HG03571 (cell line): ENCODE results near the gene IGF2.
"Not testable (repeated sequence)": the region's sequence is repeated elsewhere in the genome, so short reads cannot be mapped to it uniquely, and the experiment has no call there.

ENCODE experiments used
- ATAC-seq: cut with Tn5 transposase; IDR thresholded peaks from one replicate; pipeline ENCODE4 v1.9.1; 2021; ENCODE audit not compliant: unreplicated experiment

IGF2 gene

DNA sequence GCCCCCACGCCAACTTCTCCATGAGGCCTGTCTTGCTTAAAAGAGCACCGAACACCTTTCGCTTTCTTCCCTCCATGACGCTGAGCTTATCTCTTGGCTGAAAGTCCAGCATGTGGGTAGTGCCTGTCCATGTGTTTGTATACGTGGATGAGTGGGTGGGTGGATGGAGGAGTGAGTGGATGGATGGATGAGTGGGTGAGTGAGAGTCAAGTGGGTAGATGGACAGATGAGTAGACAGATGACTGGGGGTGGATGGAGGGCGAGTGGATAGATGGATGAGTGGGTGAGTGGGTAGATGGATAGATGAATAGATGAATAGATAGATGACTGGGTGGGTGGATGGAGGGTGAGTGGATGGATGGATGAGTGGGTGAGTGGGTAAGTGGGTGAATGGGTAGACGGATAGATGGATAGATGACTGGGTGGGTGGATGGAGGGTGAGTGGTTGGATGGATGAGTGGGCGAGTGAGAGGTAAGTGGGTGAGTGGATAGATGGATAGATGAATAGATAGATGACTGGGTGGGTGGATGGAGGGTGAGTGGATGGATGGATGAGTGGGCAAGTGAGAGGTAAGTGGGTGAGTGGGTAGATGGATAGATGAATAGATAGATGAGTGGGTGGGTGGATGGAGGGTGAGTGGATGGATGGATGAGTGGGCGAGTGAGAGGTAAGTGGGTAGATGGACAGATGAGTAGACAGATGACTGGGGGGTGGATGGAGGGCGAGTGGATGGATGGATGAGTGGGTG lies 14.3 kb downstream of the IGF2 start:
- ATAC-seq = not testable (repeated sequence)

DNA sequence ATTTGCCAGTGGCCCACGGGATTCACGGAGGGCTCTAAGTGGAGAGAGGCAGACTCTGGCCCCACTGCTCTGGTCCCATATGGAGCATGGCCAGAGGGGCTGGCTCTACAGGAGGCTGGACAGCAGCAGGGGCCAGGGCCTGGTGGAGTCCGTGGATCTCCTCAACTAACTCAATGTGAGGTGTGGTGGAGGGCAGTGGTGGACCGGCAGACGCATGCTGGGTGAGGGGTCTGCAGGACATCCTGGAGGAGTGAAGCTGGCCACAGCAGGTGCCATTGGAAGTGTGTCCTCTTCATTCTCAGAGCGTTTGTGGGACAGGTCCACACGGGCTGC lies 15.6 kb downstream of the IGF2 start:
- no peak for ATAC-seq

DNA sequence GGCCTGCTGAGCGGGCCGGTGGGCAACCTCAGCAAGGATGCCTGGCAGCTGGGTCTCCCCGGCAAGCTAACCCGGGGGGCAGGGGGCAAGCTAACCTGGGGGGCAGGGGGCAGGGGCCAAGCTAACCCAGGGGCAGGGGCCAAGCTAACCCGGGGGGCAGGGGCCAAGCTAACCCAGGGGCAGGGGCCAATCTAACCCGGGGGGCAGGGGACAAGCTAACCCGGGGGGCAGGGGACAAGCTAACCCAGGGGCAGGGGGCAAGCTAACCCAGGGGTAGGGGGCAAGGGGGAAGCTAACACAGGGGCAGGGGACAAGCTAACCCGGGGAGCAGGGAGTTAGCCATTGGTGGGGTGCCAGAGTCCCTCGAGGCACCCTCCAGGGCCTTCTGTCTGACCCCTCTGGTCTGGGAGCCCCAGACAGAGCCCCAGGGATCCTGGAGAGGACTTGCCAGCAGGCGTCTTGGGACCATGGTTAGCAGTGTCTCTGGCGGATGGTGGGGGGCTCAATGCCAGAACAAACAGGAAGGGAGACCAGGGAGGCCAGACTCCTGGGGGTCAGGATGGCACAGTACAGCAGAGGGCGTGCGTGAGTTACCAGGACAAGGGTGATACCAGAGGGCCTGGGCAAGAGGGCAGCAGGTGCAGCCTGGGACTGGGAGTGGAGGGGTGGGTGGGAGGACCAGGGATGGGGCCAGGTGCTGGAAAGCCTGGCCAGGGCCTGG lies 16.1 kb downstream of the IGF2 start:
- no peak for ATAC-seq

DNA sequence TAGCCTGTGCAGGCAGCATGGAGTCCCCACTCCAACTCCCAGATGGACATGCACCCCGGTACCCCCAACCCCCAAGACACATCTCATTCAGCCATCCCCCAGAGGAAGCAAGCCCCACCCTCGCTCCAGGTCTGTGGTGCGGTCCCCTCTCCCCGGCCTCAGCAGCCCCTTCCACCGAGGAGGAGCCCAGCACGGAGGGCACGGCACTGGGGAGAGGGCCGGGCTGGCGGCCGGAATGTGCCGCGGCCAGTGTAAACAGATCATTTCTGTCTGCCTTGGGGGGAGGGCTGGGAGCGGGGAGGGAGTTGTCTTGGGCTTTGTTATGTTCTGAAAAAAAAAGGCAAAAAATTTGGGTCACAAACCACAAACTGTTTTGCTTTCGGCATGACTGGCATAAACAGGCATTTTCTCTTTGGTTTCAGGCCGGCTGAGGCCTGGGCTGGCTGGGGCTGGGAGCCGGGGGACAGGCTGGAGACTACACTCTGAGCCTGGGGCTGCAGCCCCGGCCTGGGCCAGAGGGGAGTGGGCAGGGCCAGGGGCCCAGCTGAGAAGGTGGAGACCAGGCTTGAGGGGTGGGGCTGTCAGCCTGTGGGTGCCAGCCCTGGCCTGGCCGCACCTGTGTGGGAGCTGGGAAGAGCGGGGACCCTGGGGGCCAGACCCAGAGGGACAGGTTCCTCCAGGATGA lies 16.8 kb downstream of the IGF2 start:
- ATAC-seq = no peak

DNA sequence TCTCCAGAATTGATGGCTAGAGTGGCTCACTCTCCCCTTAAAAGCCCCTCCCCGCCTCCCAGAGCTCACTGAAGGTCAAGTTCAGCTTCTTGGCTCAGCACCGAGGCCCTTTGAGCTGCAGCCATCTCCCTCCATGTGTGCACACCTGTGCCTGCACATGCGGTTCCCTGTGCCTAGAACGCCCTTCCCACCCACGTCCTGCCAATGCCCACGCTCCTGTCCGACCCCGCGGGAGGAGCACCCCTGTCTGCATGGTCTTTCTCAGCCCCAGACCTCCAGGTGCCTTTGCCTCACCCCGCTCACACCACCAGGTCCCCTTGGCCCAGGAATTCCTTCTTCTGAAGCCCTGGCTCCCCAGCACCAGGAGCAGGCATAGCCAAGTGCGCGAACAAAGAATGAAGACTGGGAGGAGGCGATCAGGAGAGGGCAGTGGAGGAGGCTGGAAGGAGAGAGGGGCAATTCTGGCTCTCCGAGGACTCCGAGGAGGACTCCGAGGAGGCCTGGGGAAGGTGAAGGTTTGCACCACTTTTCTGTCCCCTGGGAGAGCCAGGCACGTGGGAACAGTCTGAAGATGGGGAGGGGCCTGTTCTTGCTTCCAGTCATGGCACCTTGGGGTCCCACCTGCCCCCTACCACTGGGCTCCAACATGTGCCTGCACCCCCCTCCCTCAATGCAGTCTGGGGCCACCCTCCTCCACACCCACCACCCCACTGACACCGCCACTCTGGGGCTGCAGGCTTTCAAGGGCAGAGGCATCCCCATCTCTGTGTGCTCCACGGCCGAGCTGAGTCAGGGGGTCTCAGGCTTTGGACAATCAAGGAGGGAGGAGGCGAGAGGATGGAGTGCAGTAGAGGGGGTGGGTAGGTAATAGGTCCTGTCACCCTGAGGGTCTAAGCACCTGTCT lies 17.7 kb downstream of the IGF2 start:
- no peak for ATAC-seq

DNA sequence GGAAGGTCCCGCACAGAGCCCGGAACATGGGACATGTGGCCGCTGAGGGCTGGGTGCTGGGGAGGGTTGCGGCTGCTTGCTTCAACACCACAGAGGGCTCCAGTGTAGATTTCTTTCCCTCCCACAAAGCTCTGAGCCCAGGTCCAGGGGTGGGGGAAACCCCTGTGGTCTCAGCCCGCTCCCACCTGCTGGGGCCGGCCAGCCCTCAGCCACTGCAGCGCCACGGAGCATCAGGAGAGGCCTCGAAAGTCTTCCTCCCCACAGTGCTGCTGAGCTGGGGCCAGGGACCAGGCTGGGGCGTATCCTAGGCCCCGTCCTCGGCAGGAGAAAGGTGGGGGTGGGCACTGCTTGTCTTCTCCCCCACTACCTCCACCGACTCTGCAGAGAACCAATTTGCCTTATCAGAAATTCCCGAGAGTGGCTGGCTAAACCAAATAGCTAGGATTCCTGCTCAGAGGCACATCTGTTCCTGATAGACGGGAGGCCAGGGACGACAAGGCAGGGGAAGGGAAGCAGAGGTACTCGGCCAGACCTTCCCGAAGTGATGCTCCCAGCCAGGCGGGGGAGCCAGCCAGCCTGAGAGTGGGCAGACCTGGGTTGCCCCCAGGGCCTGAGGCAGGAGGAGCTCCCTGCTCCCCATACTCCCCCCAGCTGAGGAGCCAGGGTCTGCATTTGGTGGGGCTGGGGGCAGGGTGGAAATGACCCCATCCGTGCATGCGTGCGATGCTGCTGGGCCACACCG lies 18.7 kb downstream of the IGF2 start:
- no peak for ATAC-seq

DNA sequence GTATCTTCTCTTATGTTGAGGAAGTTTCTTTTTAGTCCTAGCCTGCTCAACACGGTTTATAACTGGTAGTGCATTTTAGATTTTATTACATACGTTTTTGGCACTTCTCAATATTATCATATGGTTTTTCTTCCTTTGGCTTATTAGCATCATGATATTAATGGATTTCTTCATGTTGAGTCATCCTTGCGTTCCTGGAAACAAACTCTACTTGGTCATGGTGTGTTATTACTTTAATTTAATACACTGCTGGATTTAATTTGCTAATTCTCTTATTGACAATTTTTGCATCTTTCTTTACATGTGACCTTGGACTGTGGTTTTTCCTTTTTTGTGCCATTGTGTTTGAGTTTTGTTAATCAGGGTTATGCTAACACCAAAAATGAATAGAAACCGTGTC lies 20.5 kb downstream of the IGF2 start:
- ATAC-seq = no peak

DNA sequence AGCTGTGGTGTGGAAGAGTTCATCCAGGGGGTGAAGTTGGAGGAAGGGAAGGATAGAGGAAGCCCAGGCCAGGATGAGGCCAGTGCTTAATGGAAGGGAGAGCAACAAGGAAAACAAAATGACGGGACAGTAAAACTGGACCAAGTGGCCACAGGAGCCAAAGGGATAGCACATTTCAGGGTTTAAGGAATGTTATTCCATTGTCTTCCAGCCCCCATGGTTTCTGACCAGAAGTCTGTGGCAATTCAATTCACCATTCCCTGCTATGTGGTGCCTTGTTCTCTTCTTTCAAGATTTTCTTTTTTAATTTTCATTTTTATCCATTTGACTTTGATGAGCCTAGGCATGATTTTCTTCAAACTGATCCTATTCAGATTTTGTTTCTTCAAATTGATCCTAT lies 22.5 kb downstream of the IGF2 start:
- ATAC-seq = no peak

DNA sequence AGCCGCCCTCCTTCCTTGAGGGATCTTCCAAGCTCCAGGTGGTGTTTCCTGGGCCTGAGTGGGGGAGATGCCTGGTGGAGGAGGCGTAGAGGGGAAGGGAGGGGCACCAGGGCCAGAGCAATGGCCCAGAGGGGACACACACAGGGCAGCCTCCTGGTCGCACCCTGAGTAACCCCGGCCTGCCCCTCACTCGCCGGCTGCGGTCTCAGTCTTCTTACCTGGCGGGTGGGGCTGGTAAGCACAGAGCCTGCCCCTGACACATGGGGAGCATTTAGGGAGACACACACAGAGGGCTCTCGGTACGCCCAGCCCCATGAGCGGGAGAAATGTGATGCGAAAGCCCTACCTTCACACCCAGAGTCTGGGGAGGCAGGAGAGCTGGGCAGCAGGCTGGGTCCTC lies 23.9 kb downstream of the IGF2 start:
- no peak for ATAC-seq

DNA sequence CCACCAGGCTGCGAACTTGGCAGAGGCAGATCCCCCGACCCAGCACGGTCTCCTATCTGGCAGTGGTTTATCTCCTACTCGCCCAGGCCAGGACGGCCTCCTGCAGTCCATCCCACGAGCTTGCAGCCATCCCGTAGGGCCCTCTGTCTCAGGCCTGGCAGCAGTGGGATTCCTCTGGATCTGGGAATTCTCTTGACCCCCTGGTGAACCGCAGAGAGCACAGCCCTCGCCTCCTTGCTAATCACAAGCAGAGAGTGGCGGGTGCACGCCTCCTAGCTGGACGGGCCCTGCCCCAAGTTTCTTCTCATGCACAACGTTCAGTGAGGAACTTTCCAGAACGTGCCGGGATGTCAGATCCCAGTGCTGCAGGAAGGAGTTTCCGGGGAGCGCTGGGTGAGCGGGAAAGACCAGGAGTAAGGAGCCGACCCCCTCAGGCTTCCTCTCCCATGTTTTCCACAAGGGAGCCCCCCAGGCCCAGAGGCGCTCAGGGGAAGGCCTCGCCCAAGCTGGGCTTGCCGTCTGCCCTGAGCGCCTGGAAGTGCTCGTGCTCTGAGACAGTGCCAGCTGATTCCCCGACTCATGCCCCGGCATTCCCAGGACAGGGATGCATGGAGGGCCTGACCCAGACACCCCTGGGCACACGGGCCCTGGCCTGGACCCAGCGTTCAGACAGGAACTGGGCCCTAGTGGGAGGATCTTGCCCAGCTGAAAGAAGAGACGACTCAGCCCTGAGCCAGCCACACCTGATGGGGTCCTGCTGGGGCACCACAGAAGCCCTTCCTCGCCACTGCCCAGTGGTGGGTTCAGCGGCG lies 24.6 kb downstream of the IGF2 start:
- ATAC-seq = no peak

DNA sequence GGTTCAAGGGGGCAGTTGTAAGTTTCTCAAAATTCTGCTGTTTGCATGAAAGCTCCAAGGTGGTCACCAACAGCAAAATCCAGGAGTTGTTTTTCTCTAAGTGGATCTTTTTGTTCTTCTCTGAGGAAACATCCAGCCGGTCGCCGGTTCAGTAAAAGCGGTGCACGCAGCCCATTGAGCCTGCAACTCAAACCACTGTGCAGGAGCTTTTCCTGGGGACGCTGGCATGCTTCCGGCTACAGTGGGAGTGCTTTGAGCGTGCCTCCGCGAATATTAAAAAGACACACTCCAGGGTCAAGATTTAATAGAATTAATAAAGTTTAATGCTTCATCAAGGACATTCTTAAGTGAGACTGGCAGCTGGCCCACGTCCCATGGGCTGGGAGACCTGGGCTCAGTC lies 25.4 kb downstream of the IGF2 start:
- ATAC-seq = no peak

DNA sequence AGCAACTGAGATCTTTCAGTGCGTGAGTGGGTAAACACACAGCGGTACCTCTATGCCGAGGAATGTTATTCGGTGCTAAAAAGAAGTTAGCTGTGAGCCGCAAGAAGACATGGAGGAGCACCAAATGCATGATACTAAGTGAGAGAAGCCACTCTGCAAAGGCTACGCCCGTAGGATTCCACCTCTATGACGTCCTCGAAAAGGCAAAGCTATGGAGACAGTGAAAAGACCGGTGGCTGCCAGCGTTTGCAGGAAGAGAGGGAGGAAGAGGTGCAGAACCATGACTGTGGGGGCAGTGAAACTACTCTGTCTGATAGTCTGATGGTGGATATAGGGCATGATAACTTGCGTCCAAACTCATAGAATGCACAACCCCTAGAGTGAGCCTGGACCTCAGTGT lies 28.7 kb downstream of the IGF2 start:
- ATAC-seq = no peak

DNA sequence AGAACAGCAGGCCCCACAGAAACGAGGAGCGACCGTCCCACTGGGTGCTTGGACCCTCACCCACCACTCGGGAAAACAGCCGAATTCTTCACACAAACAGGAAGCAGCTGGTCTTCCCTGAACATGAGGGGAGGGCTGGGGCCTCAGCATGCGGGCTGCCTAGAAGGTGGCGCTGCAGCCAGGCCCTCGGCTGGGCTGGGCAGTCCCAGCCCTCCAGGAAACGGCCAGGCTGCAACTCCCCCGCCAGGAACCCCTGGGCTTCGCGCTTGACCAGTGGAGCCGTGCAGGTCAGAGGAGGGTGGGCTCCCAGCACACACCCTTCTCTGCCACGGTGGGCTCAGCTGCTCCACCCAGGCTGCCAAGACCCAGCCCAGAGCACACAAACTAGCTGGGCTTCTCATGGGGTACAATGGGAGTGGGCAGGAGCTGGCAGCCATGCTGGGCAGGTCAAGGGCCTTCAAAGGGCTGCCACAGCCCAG lies 29.6 kb downstream of the IGF2 start:
- ATAC-seq = no peak

DNA sequence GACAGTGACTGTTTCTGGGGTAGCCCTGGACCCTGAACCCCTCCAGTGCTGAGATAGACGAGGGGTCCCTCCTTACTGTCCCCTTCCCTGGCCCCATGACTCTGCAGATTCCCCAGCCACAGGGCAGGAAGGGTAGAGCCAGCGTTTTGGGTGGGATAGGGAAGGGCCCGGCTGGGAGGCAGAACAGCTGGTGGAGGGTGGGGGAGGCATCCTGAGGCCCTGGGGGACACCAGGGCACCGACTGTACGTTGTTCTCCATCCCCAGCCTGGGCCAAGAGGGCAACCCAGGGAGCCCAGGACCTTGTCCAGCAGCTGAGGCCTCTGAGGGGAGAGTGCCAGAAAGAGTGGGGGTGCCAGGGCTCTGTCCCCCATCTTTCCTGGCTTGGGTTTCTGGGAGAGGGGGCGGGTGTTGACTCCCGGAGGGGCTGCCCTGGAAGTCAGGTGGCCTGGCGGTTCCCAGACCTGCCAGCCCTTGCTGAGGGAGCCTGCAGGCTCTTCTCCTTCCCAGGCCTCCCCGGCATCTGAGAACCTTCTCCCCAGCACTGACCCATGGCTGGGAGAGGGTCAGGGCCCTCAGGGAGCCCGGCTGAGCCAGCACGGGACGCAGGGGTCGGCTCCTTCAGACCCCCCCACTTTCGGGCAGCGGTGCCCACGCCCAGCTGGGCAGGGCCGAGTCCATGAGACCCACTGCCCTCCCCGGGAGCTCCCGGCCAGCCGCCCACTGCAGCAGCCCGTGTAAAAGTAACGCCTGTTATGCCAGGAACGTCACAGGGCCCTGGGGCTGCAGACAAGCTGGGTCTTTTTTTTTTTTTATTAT lies 30.3 kb downstream of the IGF2 start:
- ATAC-seq = no peak

DNA sequence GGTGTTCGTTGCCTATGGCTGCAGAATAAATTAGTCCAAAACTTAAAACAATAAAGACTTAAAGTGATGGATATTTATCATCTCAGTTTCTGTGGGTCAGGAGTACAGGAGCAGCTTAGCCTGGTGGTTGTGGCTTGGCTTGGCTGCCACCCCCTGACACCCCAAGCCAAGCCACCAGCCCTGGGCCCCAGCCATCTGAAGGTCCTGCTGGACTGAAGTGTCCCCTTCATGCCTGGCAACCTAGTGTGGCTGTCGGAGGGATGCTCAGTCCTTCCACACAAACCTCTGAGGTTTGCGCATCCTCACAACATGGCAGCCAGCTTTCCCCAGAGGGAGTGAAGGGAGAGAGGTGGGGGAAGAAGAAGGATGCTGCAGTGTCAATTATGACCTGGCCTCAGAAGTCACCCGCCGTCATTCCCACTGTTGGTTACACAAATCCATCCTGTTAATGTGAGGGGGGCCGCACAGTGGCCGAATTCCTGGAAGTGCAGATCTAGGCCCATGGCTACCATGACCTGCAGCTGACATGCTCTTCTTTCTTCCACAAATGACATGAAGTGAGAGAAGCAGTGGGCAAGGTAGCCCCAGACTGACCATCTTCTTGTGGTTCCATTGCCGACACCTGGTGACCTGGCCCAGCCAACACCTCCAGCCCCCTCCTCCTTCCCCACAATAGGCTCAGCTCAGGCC lies 31.1 kb downstream of the IGF2 start:
- ATAC-seq = no peak

DNA sequence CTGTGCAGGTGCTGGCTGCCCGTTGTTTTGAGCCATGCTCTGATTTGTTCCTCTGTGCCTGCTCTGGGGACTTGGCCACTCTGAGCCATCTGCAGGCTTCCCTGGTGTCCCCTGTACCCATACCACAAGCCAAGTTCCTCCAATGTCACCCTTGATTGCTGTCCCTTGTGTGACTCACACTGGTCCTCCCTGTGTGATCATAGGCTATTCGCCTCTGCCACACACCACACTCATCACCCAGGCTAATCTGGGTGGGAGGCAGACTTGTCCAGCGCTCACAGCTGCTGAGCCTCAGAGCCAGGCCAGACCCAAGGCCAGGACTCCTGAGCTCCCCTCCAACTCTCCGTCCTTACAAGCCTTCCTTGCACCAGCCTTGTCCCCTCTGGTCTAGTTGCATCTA lies 31.7 kb downstream of the IGF2 start:
- ATAC-seq = no peak

DNA sequence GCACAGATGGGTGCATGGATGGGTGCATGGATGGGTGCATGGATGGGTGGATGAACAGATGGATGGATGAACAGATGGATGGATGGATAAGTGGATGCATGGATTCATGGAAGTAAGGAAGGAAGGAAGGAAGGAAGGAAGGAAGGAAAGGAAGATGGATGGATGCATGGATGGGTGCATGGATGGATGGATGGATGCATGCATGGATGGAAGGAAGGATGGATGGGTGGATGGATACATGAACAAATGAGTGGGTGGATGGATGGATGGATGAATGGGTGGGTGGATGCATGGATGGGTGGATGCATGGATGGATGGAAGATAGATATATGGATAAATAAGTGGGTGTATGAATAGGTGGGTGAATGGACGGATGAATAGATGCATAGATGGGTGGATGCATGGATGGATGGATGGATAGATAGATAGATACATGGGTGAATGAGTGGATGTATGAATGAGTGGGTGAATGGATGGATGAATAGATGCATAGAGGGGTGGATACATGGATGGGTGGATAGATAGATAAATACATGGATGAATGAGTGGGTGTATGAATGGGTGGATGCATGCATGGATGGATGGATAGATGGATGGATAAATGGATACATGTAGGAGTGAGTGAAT lies 32.5 kb downstream of the IGF2 start:
- no peak for ATAC-seq

DNA sequence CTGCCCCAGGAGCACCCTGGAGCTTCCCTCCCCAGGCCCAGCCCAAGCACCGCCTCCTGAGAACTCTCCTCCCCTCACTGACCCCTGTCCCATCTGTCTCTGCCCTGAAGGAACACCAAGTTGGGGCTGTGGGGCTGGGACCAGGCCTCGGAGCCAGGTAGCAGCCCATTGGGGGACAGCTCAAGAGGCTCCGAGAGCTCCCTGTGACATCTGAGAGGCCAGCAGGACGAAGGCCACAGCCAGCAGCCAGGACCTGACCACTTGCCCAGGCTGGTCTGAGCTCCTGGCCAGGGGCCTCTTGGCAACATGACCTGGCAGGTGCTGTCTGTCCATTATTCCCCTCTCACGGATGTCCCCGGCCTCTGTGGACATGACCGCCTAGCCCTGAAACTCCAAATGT lies 33.7 kb downstream of the IGF2 start:
- ATAC-seq = no peak
